NB4 (cell line): ENCODE data around the gene ZFP36.

Source experiments
- CTCF ChIP-seq: IDR thresholded peaks from one replicate; pipeline ENCODE4 v1.5.1; 2012; ENCODE audit warnings: low read depth, low read length
- MYC ChIP-seq: IDR thresholded peaks from 2 replicates; pipeline ENCODE4 v1.6.1; 2011; ENCODE audit warnings: low read depth, low read length
- POLR2A ChIP-seq: IDR thresholded peaks from 2 replicates; pipeline ENCODE4 v1.6.1; 2011; ENCODE audit warnings: mild to moderate bottlenecking; ENCODE audit not compliant: insufficient read length; ENCODE audit errors: extremely low read depth

- TF ChIP-seq POLR2A = no peak
- no peak for TF ChIP-seq CTCF
- TF ChIP-seq MYC = no peak
Observed at GRCh38 chr19:39436350-39436716, 29.7 kb downstream of the ZFP36 start.
